Ramos (cell line): ENCODE results near the gene MRPL58.

ENCODE experiments used
- in situ Hi-C: fragments of 300-500 bp; cut with MboI; formaldehyde crosslinking; loops from one replicate; pipeline ENCODE4 v1.14.3; 2022; ENCODE audit warnings: low sequenced_read_pairs; ENCODE audit not compliant: unreplicated experiment

MRPL58 gene

DNA sequence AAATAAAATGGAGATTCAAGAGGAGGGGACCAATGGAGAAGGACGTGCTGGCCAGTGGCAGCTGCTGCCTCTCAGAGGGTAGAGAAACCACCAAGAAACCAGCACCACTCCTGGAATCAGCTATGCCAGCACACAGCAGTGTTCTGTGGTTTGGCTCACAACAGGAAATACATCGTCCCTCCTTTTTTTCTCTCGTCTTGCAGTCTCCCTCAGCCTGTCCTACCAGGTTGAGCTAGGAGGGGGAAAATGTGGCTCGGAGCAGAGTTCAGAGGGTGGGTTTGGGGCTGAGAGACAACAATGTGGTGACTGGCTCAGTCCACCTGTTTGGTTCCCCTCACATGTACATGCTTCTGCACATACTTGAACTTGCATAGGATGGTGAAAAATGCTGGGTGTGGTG lies 55.4 kb downstream of the MRPL58 start:
- in situ Hi-C loops = no loop called here

DNA sequence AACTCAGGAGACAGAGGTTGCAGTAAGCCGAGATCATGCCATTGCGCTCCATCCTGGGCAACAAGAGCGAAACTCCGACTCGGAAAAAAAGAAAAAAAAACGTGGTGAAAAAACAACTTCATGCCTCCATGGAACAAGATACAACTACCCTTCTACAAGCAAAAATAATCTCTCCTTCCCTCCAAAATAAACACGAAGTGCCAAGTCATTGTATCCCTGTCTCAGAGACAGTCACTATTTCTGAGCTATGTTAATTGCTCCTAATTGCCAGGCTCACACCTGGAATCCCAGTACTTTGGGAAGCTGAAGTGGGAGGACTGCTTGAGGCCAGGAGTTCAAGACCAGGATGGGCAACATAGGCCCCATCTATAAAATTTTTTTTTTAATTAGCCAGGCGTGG lies 56.3 kb downstream of the MRPL58 start:
- in situ Hi-C loops = no loop called here

DNA sequence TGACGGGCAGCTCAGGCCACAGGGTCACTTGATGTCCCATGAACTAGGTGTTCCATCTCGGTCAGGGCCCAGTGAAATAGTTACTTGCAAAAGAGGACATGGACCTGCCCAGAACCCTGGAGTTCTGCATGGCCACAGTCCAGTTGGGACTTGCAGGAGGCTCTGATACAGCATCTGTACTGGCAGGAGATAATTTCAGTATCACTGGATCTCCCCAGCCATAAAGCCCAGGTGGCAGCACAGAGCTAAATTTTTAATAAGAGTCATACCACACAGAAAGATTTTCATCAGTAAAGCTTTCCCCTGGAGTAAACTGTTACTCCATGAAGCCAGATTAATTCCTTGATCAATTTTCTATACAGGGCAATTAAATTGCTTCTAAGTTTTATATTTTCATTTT lies 57.3 kb downstream of the MRPL58 start:
- in situ Hi-C loops = no loop called here
